Spinal cord (tissue), 10 donors: ENCODE results near the gene ASB3. TPM values are rescaled to one million over a fixed set of nuclear protein-coding genes. Genes with fewer than 3 reads are reported as not detected.

ENCODE experiments used
- DNase-seq, 6 donors: peaks; one replicate each; pipeline versions ENCODE4 v3.0.0 to v3.0.0-alpha.2; 2013 to 2015; ENCODE audit warnings: low spot score in 6 of 6, low read depth in 4 of 6
- H3K27ac ChIP-seq: one replicate; pipeline ENCODE4 v1.5.1; 2013; ENCODE audit warnings: low read depth, low read length, control low read depth
- H3K27me3 ChIP-seq: one replicate; pipeline ENCODE4 v1.6.1; 2013; ENCODE audit warnings: low read length; ENCODE audit not compliant: control insufficient read depth, insufficient read depth
- H3K36me3 ChIP-seq: one replicate; pipeline ENCODE4 v1.6.1; 2013; ENCODE audit warnings: low read length; ENCODE audit not compliant: control insufficient read depth, insufficient read depth
- H3K4me1 ChIP-seq: one replicate; pipeline ENCODE4 v1.6.1; 2013; ENCODE audit warnings: low read length; ENCODE audit not compliant: control insufficient read depth, insufficient read depth
- H3K4me3 ChIP-seq: one replicate; pipeline ENCODE4 v1.5.1; 2013; ENCODE audit warnings: low read depth, low read length, control low read depth
- H3K9me3 ChIP-seq: one replicate; pipeline ENCODE4 v1.6.1; 2013; ENCODE audit warnings: low read length; ENCODE audit not compliant: control insufficient read depth, insufficient read depth
- WGBS: methylation state at CpG from one replicate; pipeline ENCODE4 v1.1.5; 2013; ENCODE audit warnings: missing lambda C conversion rate; ENCODE audit not compliant: insufficient coverage; 5-methylcytosine and 5-hydroxymethylcytosine counted together
- polyA plus RNA-seq, 2 donors: library from polyadenylated mRNA; unstranded; fragments of 120-200 nt; gene quantifications; one replicate each; pipeline ENCODE4 v1.2.1, GENCODE V29; 2013; ENCODE audit not compliant: insufficient read length in 2 of 2
- total RNA-seq, 2 donors: library from RNA; depleted of rRNA in 1 of 2; stranded (reverse); fragments of 120-200 nt in 1 of 2; fragments of >200 nt in 1 of 2; gene quantifications; one replicate each; pipeline versions ENCODE4 v1.2.3 to v1.2.4, GENCODE V29; 2013 to 2014
- donor health status: healthy.

The ASB3 gene
- total and polyA plus RNA-seq, 4 donors = 32.4 to 67.9 (median 42.8) TPM

GRCh38 chr2:53793821-53794220 lies 7.1 kb upstream of the ASB3 start:
- no CpG with 5 or more reads among the region's 3 CpGs for WGBS
- peaks cover 15% of the 10 kb centered on the region for H3K36me3 ChIP-seq
- H3K4me1 ChIP-seq = no peaks in the 10 kb centered on the region
- no peak overlapping the region for H3K4me3 ChIP-seq
- no peak for DNase-seq
- H3K9me3 ChIP-seq = no peaks in the 10 kb centered on the region
- H3K27ac ChIP-seq = no peak overlapping the region
- no peaks in the 10 kb centered on the region for H3K27me3 ChIP-seq

DNA sequence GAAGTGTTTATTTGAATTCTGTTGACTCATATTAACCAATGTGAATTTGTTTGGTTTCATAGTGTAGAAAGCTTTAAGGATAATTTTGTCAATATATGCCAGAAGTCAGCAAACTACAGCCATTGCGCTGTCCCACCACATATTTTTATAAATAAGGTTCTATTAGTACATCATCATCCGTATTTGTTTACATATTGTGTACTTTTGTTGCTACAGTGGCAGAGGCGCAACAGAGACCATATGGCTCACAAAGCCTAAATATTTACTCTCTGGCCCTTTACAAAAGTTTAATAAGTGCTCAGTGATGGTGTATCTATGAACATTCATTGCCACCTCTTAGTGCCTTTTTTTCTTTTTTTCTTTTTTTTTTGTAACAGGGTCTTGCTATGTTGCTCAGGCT lies 6.5 kb upstream of the ASB3 start:
- WGBS = no CpG with 5 or more reads among the region's 3 CpGs
- no peaks in the 10 kb centered on the region for H3K9me3 ChIP-seq
- H3K4me3 ChIP-seq = no peak overlapping the region
- H3K4me1 ChIP-seq = peaks cover 3% of the 10 kb centered on the region
- peaks cover 13% of the 10 kb centered on the region for H3K36me3 ChIP-seq
- no peak for DNase-seq
- H3K27me3 ChIP-seq = no peaks in the 10 kb centered on the region
- H3K27ac ChIP-seq = no peak overlapping the region

- Histone ChIP-seq H3K4me3 (peak overlapping the region; percentile 92), H3K9me3 (no peaks in the 10 kb centered on the region), H3K36me3 (peaks cover under 1% of the 10 kb centered on the region), H3K4me1 (peaks cover 11% of the 10 kb centered on the region), H3K27me3 (no peaks in the 10 kb centered on the region), H3K27ac (peak overlapping the region; percentile 94)
- 1% methylated on average over 7 of the region's 17 CpGs for WGBS
- no peak for DNase-seq
Observed at GRCh38 chr2:53787614-53788289, 999 bp upstream of the ASB3 start.

DNA sequence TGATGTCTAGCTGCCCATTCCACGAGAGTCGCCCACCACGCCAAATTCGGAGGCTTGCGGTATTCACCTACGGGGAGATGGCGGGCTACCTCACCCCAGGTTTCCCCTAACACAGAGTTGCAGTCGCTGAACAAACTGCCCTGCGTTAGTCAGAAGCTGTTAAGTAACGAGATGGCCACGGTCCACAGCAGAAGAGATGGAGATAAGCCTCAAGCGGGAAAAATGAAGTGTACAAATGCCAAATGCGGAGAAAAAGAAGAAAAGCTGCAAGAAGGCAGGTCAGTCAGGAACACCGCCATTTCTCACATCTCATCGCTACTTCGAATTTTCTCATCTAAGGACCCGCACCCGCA lies 425 bp downstream of the ASB3 start:
- peak overlapping the region; percentile 94 for H3K27ac ChIP-seq
- H3K4me3 ChIP-seq = peak overlapping the region; percentile 92
- peaks cover 9% of the 10 kb centered on the region for H3K36me3 ChIP-seq
- no peak for DNase-seq
- 0% methylated on average over 9 of the region's 18 CpGs for WGBS
- no peaks in the 10 kb centered on the region for H3K9me3 ChIP-seq
- no peaks in the 10 kb centered on the region for H3K27me3 ChIP-seq
- peaks cover 11% of the 10 kb centered on the region for H3K4me1 ChIP-seq

- H3K36me3 ChIP-seq = peaks cover 13% of the 10 kb centered on the region
- H3K27ac ChIP-seq = no peak overlapping the region
- WGBS = no CpG with 5 or more reads among the region's 11 CpGs
- H3K4me3 ChIP-seq = peak overlapping the region; percentile 92
- DNase-seq = no peak
- H3K27me3 ChIP-seq = no peaks in the 10 kb centered on the region
- no peaks in the 10 kb centered on the region for H3K9me3 ChIP-seq
- H3K4me1 ChIP-seq = peaks cover 11% of the 10 kb centered on the region
Observed at GRCh38 chr2:53785366-53785765, 1.4 kb downstream of the ASB3 start.

- H3K4me3 ChIP-seq = no peak overlapping the region
Observed at GRCh38 chr2:53784436-53784835, 2.3 kb downstream of the ASB3 start.

GRCh38 chr2:53782676-53783075 lies 4.1 kb downstream of the ASB3 start:
- Histone ChIP-seq H3K9me3 (no peaks in the 10 kb centered on the region), H3K4me1 (peaks cover 6% of the 10 kb centered on the region)

More at GRCh38 chr2:53784436-53784835, 2.3 kb downstream of the ASB3 start:
- no peak for DNase-seq
- H3K4me1 ChIP-seq = peaks cover 11% of the 10 kb centered on the region
- H3K36me3 ChIP-seq = peaks cover 13% of the 10 kb centered on the region
- H3K9me3 ChIP-seq = no peaks in the 10 kb centered on the region
- H3K27me3 ChIP-seq = no peaks in the 10 kb centered on the region
- H3K27ac ChIP-seq = peak overlapping the region; percentile 15

GRCh38 chr2:53780056-53780455 lies 6.7 kb downstream of the ASB3 start:
- no peaks in the 10 kb centered on the region for H3K27me3 ChIP-seq
- 92% methylated on average over 2 of the region's 4 CpGs for WGBS
- H3K4me3 ChIP-seq = no peak overlapping the region
- DNase-seq = peak in 1 of 6 donors; percentile 19
- H3K9me3 ChIP-seq = no peaks in the 10 kb centered on the region
- H3K4me1 ChIP-seq = no peaks in the 10 kb centered on the region
- H3K36me3 ChIP-seq = peaks cover 13% of the 10 kb centered on the region
- no peak overlapping the region for H3K27ac ChIP-seq

More at GRCh38 chr2:53782676-53783075, 4.1 kb downstream of the ASB3 start:
- Histone ChIP-seq H3K27ac (no peak overlapping the region), H3K4me3 (no peak overlapping the region), H3K36me3 (peaks cover 13% of the 10 kb centered on the region), H3K27me3 (no peaks in the 10 kb centered on the region)
- DNase-seq = no peak
- 90% methylated on average over 5 of the region's 8 CpGs for WGBS

GRCh38 chr2:53778536-53779162 lies 8.1 kb downstream of the ASB3 start:
- Histone ChIP-seq H3K4me1 (no peaks in the 10 kb centered on the region), H3K9me3 (no peaks in the 10 kb centered on the region), H3K27me3 (no peaks in the 10 kb centered on the region), H3K27ac (no peak overlapping the region), H3K4me3 (no peak overlapping the region), H3K36me3 (peaks cover 15% of the 10 kb centered on the region)
- no peak for DNase-seq
- no CpG with 5 or more reads among the region's 5 CpGs for WGBS

DNA sequence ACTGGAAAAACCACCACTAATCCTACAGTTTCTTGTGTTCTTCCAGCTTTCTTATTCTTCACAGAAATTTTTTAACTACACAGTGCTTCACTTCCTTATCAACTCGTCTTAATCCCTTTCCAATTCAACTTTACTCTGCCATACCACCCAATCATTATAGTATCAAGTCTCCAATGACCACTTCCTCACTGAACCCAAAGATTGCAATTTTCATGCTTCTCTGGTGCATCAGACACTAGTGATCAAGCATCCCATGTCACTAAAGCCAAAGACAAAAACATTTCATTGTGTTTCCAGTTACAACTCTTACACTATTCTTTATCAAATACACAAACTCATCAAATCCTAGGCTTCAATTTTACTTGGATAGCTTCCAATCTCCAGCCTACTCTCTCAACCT lies 9.6 kb downstream of the ASB3 start:
- Histone ChIP-seq H3K4me1 (no peaks in the 10 kb centered on the region), H3K9me3 (no peaks in the 10 kb centered on the region), H3K4me3 (no peak overlapping the region), H3K27me3 (no peaks in the 10 kb centered on the region), H3K27ac (no peak overlapping the region), H3K36me3 (peaks cover 12% of the 10 kb centered on the region)
- no peak for DNase-seq
- WGBS = 90% methylated on average over 1 of the region's 1 CpG
